ENCODE measurements around the gene DNAH17.
"Not testable (repeated sequence)": the region's sequence is repeated elsewhere in the genome, so short reads cannot be mapped to it uniquely, and the experiment has no call there.

Gene DNAH17

DNA sequence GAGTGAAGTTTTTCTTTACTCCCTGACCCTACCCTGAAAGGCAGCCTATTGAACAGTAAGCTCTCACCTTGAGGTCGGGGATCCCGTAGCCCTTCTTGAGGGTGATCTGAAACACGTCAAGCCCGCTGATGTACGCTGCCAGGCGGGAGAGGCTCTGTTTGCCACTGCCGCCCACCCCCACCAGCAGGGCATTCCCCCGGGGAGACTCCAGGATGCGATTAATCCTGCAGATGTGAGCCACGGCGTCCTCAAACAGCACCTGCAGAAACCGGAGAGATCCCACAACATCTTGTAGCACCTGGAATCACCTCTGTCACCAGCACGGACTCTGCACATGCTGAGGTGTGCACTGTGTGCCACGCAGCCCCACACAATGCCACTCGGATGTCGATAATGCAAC, 102.0 kb downstream of the DNAH17 start:
- no peak for DNase-seq

- no peak for DNase-seq
These were observed 102.5 kb downstream of the DNAH17 start for GRCh38 chr17:78474614-78475146.

DNA sequence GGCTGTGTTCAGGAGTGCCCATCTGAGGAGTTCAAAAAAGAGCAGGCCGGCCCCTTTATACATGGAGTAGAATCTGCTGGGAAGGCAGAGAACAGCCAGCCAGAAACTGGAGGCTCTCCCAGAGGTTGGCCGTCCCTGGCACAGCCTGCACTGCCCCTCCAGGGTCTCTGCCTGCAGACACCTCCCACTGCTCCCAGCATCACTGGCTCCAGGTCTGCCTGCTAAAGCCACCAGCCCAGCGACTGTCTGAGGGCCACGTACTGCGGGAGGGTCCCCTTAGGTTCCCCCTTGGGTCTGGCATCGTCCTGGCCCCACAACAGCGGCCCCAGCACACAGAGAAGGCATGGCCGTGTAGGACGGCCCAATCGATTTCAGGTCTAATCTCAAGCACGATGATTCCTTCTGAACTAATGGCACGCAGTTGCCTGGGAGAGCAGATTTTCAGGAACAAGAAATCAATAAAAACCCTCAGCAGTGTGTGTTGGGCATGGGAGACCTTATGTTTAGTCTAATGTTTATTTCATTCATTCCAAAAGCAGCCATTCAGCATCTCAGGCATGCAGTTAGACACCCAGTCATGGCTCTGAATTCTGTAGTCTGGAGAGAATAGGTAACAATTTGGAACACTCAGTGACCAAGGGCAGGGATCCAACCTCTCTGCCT, 103.1 kb downstream of the DNAH17 start:
- DNase-seq: no peak

- no peak for DNase-seq
These were observed 104.9 kb downstream of the DNAH17 start for GRCh38 chr17:78472035-78472905.

- DNase-seq: no peak
These were observed 105.6 kb downstream of the DNAH17 start for GRCh38 chr17:78471635-78472034.

DNA sequence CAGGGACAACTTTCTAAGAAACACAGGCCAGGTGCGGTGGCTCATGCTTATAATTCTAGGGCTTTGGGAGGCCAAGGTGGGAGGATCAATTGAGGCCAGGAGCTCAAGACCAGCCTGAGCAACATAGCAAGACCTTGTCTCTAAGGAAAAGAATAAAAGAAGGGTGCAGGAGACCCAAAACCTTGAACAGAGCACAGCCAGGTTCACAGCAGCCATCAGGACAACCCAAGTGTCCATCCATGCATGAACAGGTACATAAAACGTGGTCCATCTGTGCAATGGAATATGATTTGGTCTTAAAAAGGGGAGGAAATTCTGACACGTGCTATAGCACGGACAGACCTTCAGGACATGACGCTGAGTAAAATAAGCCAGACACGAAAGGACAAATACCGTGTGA, 107.8 kb downstream of the DNAH17 start:
- DNase-seq: no peak

- no peak for DNase-seq
These were observed 108.8 kb downstream of the DNAH17 start for GRCh38 chr17:78468366-78468765.

- no peak for DNase-seq
These were observed 110.1 kb downstream of the DNAH17 start for GRCh38 chr17:78466786-78467715.

DNA sequence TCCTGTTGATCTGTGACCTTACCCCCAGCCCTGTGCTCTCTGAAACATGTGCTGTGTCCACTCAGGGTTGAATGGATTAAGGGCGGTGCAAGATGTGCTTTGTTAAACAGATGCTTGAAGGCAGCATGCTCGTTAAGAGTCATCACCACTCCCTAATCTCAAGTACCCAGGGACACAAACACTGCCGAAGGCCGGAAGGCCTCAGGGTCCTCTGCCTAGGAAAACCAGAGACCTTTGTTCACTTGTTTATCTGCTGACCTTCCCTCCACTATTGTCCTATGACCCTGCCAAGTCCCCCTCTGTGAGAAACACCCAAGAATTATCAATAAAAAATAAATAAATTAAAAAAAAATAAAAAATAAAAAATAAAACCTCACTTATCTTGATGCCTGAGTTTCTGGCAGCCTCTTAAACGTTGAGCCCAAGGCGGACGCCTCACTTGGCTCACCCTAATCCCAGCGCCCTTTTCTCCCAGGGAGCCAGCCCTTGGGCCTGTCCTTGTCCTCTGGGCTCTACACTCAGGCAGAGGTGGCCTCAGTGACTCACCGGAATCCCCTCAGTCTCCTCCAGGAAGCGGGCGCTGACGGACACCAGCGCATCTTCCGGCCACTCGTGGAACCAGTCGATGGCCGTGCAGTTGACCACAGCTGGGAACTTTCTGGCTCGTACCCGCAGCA, 110.9 kb downstream of the DNAH17 start:
- DNase-seq: not testable (repeated sequence)

- no peak for DNase-seq
These were observed 115.0 kb downstream of the DNAH17 start for GRCh38 chr17:78462148-78462547.

DNA sequence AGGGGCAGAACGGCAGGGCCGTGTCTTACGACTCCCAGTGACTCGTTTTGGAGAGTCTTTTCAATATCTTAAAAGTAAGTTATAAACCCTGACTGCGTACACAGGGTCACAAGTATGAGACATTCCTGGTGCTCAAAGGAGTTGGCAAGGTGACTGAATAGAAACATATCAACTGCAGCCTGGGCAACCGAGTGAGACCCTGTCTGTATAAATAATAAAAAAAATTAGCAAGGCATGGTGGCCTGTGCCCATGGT, 115.5 kb downstream of the DNAH17 start:
- DNase-seq: no peak

- no peak for DNase-seq
These were observed 116.0 kb downstream of the DNAH17 start for GRCh38 chr17:78460951-78461798.

DNA sequence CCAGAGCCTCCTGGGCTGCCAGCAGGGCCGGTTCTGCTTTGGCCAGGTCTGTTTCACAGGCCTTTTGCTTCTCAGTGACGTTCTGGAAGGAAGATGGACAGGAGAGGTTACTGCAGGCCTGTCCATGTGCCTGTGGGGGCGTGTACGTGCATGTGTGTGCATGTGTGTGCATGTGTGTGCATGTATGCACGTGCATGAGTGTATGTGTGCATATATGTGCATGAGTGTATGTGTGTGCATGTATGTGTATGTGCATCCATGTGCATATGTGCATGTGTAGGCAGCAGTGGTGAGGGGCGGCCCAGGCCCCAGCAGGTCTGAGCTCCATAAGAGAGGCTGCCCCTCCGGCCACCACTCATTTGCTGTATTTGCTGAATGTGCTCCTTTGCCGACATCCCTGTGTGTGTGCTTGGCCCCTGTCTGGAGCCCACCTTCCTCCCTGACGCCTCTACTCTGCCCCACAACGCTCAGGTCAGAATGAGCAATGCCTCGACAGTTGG, 117.0 kb downstream of the DNAH17 start:
- DNase-seq: no peak

DNA sequence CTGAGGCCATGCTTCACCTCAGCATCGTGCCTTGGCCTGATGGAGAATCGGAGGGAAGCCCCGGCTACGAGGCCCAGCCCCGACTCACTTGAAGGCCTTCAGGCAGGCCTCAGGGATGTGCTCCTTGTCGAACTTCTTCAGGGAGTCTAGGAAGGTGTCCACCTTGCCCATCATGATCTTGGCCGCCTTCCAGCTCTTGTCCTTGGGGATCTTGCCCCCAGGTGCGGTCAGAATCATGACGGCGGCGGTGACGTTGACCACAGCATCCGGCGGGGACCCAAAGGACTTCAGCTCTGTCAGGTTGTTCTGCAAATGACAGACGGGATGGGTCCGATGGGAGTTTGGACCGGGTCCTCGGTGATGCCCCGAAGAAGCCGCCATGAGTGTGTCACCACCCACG, 117.5 kb downstream of the DNAH17 start:
- no peak for DNase-seq

GRCh38 chr17:78458736-78459335, 118.4 kb downstream of the DNAH17 start:
- DNase-seq: peak; percentile 90

DNA sequence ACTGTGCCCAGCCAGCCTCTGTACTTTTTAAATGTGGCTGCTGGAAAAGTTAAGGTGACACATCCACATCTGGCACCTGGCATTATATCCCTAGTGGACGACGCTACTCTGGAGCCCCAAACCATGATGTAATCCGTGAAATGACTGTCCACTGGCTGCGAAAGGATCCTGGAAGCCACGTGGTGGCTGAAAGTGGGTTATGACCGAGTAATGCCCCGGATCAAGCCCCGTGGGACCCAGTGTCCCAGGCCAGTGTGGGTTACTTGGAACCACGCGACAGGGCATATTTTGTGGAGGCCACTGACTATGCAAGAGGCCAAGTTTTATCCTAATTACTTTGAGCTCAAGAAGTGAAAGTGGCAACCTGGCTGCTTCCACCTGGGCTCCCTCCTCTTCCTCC, 119.1 kb downstream of the DNAH17 start:
- DNase-seq: no peak

- no peak for DNase-seq
These were observed 122.8 kb downstream of the DNAH17 start for GRCh38 chr17:78454346-78454745.

DNA sequence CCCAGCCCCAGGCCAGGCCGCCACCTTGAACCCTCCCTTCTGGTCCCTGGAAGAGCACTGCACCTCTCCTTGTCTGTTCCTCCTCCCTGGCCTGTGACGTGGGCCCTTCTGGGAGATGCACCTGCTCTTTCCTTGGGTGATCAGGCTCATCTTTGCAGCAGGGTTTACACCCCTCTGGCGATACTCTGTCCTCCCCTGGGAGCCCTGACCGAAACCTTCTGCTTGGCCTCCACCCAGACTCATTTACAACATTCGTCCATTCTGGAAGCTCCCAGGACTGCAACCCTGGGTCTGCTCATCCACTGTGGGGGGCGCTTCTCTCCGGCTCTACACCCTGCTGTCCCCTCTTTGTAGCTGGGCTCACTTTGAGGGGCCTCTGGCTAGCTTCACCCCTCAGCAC, 125.4 kb downstream of the DNAH17 start:
- no peak for DNase-seq

DNA sequence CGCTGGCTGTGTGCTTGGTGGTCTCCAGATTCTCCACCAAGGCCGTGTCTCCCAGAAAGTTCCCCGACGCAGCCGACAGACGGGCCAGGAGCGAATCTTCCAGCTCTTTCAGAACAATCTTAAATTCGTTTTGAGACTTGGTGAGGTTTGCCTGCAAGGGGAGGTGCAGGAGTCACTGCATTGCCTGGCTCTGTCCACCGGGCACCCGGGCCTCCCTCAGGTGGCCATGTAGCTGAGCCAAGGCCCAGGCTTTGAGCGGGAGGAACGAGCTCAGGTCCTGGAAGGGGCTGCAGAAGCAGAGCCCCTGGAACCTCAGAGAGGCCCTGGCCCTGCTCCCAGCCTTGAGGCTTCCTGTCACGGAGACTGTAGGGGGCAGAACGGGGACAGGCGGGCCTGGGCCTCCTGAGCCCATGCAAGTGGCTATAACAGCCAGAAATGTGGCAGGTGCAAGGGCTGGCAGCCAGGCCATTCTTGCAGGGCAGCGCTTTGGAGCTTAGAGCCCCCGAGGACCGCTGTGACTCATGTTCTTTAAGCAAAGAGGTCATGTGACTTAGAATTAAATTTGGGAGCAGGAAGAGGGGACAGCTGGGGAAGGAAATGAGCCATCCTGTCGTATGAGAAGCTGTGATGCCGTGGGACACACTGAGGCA, 126.4 kb downstream of the DNAH17 start:
- peak; percentile 43 for DNase-seq

DNA sequence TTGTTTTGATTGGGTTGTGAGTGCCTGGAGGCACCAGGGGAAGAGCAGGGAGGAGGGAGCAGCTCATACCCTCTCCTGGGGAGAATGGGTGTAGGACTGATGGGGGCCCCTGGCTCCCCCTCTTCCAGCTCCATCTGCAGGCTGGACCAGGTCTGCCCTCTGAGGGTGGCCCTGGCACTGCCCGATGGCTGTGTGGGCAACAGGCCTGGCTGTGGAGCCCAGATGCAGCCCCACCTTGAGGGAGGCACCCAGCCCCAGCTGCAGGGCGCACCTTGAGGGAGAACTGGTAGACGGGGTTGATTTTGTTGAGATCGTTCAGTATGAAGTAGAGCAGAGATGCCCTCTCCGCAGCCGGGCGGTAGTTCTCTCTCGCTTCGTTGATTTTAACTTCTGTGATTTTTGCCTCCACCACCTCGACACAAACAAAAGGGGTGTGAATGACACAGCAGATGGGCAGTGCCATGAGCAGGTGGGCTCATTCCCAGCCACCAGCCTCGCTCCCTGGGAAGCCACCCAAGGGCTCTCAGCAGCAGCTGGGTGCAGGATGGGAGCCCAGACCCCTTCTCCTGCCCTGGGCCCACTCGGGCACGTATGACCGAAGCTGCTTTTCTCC, 127.1 kb downstream of the DNAH17 start:
- DNase-seq: peak; percentile 59
